Testis (tissue), 3 donors: ENCODE results near the gene RAD17. TPM values are rescaled to one million over a fixed set of nuclear protein-coding genes. Genes with fewer than 3 reads are reported as not detected.
A peak's percentile ranks its signal among the peaks of the same experiment; 100 is the strongest.
"Not testable (repeated sequence)": the region's sequence is repeated elsewhere in the genome, so short reads cannot be mapped to it uniquely, and the experiment has no call there.

ENCODE experiments used
- DNase-seq: peaks from one replicate; pipeline ENCODE4 v3.0.0-alpha.2; 2019
- H3K27ac ChIP-seq, 2 donors: fragments of 200-600 bp; sonication (generic); one replicate each; pipeline ENCODE4 v1.5.1; 2019
- H3K27me3 ChIP-seq: fragments of 200-600 bp; sonication (generic); one replicate; pipeline ENCODE4 v1.5.1; 2019
- H3K36me3 ChIP-seq: fragments of 200-600 bp; sonication (generic); one replicate; pipeline ENCODE4 v1.5.1; 2017; ENCODE audit warnings: low read depth; ENCODE audit errors: missing control alignments
- H3K4me1 ChIP-seq: fragments of 200-600 bp; sonication (generic); one replicate; pipeline ENCODE4 v1.5.1; 2019
- H3K4me3 ChIP-seq, 2 donors: fragments of 200-600 bp; sonication (generic); one replicate each; pipeline ENCODE4 v1.5.1; 2017 to 2019
- H3K9me3 ChIP-seq: fragments of 200-600 bp; sonication (generic); one replicate; pipeline ENCODE4 v1.5.1; 2017
- CTCF ChIP-seq, 3 experiments: fragments of 450-650 bp in 2 of 3; fragments of 200-600 bp in 1 of 3; sonication (generic) in 1 of 3; IDR thresholded peaks; one replicate each; pipeline ENCODE4 v1.5.1; 2016 to 2019; ENCODE audit warnings: antibody characterized with exemption in 3 of 3, mild to moderate bottlenecking in 2 of 3, moderate library complexity in 1 of 3
- POLR2A ChIP-seq: fragments of 450-650 bp; IDR thresholded peaks from one replicate; pipeline ENCODE4 v1.6.1; 2017; ENCODE audit warnings: antibody characterized with exemption, mild to moderate bottlenecking, moderate library complexity
- WGBS, 2 donors: methylation state at CpG; one replicate each; pipeline ENCODE4 v1.1.5; 2018; 5-methylcytosine and 5-hydroxymethylcytosine counted together
- intact Hi-C: fragments of 100-400 bp; cut with DNase I; formaldehyde crosslinking; loops from one replicate; pipeline ENCODE4 v1.15.1; 2023; ENCODE audit warnings: low total_unique reads
- polyA plus RNA-seq: library from polyadenylated mRNA; stranded (reverse); fragments of 350-450 nt; fragmentation: Illumina TruSeq; extraction: RNeasy Lipid Tissue Mini Kit (QIAGEN cat#74804); gene quantifications from one replicate; pipeline ENCODE4 v1.2.3, GENCODE V29; 2014; ENCODE audit warnings: low read depth, low replicate concordance; ENCODE audit not compliant: insufficient read depth
- total RNA-seq, 2 donors: library from RNA; depleted of rRNA; stranded (reverse); fragments of >200 nt; gene quantifications; one replicate each; pipeline ENCODE4 v1.2.3, GENCODE V29; 2016

RAD17 gene
- total and polyA plus RNA-seq, 3 donors from 2014 or later, result 69.4 to 88.2 (median 75.9) TPM

GRCh38 chr5:69364850-69365249 lies 4.8 kb upstream of the RAD17 start:
- no peak for DNase-seq
- Histone ChIP-seq H3K4me1 (peaks cover 11% of the 10 kb centered on the region), H3K36me3 (no peaks in the 10 kb centered on the region), H3K9me3 (no peaks in the 10 kb centered on the region), H3K4me3 (no peak overlapping the region), H3K27ac (no peak overlapping the region), H3K27me3 (no peaks in the 10 kb centered on the region)
- intact Hi-C loops, result no loop called here
- TF ChIP-seq CTCF (IDR thresholded peaks at IDR 0.05), result no peak
- no peak for TF ChIP-seq POLR2A
- WGBS, 2 donors, result 68 to 74% methylated on average over 3 of the region's 3 CpGs

GRCh38 chr5:69367697-69368279 lies 1.8 kb upstream of the RAD17 start:
- intact Hi-C loops, result no loop called here
- Histone ChIP-seq H3K27ac (peak overlapping the region; percentile 97 to 99), H3K4me1 (peaks cover 16% of the 10 kb centered on the region), H3K27me3 (no peaks in the 10 kb centered on the region), H3K9me3 (no peaks in the 10 kb centered on the region), H3K36me3 (no peaks in the 10 kb centered on the region), H3K4me3 (peak overlapping the region in 1 of 2 donors; percentile 92)
- no peak for TF ChIP-seq CTCF (IDR thresholded peaks at IDR 0.05)
- no peak for DNase-seq
- WGBS, 2 donors, result 55 to 69% methylated on average over 11 of the region's 11 CpGs

GRCh38 chr5:69368458-69369339 lies 919 bp upstream of the RAD17 start:
- intact Hi-C loops, result no loop called here
- H3K27me3 ChIP-seq, result no peaks in the 10 kb centered on the region
- H3K36me3 ChIP-seq, result no peaks in the 10 kb centered on the region
- H3K4me1 ChIP-seq, result peaks cover 16% of the 10 kb centered on the region
- WGBS, 2 donors, result 2% methylated on average over 31 to 37 of the region's 39 CpGs
- peak overlapping the region; percentile 97 to 99 for H3K27ac ChIP-seq
- H3K9me3 ChIP-seq, result no peaks in the 10 kb centered on the region
- DNase-seq, result no peak
- peak overlapping the region; percentile 75 to 92 for H3K4me3 ChIP-seq
- TF ChIP-seq CTCF (IDR thresholded peaks at IDR 0.05), result no peak
- no peak for TF ChIP-seq POLR2A

- H3K9me3 ChIP-seq, H3K27me3 ChIP-seq, DNase-seq, intact Hi-C loops, H3K36me3 ChIP-seq: not testable (repeated sequence)
- 1% methylated on average over 16 of the region's 16 CpGs for WGBS, 2 donors
- Histone ChIP-seq H3K4me1 (peaks cover 16% of the 10 kb centered on the region), H3K4me3 (peak overlapping the region; percentile 75 to 92), H3K27ac (peak overlapping the region; percentile 97 to 99)
These were observed 717 bp downstream of the RAD17 start for GRCh38 chr5:69370335-69370734.

GRCh38 chr5:69372394-69372793 lies 2.8 kb downstream of the RAD17 start:
- intact Hi-C loops, result no loop called here
- H3K9me3 ChIP-seq, result no peaks in the 10 kb centered on the region
- no peak overlapping the region for H3K27ac ChIP-seq
- no peak for DNase-seq
- no peaks in the 10 kb centered on the region for H3K36me3 ChIP-seq
- no peak overlapping the region for H3K4me3 ChIP-seq
- TF ChIP-seq CTCF (IDR thresholded peaks at IDR 0.05), result no peak
- TF ChIP-seq POLR2A, result no peak
- H3K4me1 ChIP-seq, result peaks cover 16% of the 10 kb centered on the region
- WGBS, 2 donors, result 94 to 96% methylated on average over 5 of the region's 5 CpGs
- no peaks in the 10 kb centered on the region for H3K27me3 ChIP-seq
